ENCODE results near the gene FAF2.
A peak's percentile ranks its signal among the peaks of the same experiment; 100 is the strongest.

FAF2 gene

GRCh38 chr5:176415952-176416924, 31.9 kb upstream of the FAF2 start, which contains the start of gene CLTB:
Gene CLTB (minus strand): TSS chr5:176416539. CDS start chr5:176416363, 176 bp downstream.
- peaks cover 7% of the 10 kb centered on the region for H3K9me3 Mint-ChIP-seq
- H3K36me3 Mint-ChIP-seq (ENCODE audit: low read depth), result no peaks in the 10 kb centered on the region
- H3K27me3 Mint-ChIP-seq (ENCODE audit: low read depth), result peaks cover 12% of the 10 kb centered on the region
- H3K27ac Mint-ChIP-seq, result peak within 1 kb of the TSS in 2 of 3 experiments; percentile 25 to 63
- peak within 1 kb of the TSS; percentile 78 to 85 (median 85) for H3K4me3 Mint-ChIP-seq
- peaks cover 13% of the 10 kb centered on the region for H3K4me1 Mint-ChIP-seq
- peak; percentile 60 to 73 (median 65) for TF ChIP-seq CTCF (IDR thresholded peaks at IDR 0.05; ENCODE audit: unreplicated experiment in 3 of 3)

GRCh38 chr5:176416965-176417364, 31.2 kb upstream of the FAF2 start:
- H3K4me3 Mint-ChIP-seq, result peak overlapping the region; percentile 75 to 84 (median 83)

GRCh38 chr5:176418251-176418650, 29.9 kb upstream of the FAF2 start:
- H3K36me3 Mint-ChIP-seq (ENCODE audit: low read depth), result no peaks in the 10 kb centered on the region
- peaks cover 17% of the 10 kb centered on the region for H3K27me3 Mint-ChIP-seq (ENCODE audit: low read depth)
- H3K4me3 Mint-ChIP-seq, result peak overlapping the region in 1 of 3 experiments; percentile 83
- H3K27ac Mint-ChIP-seq, result no peak overlapping the region
- H3K9me3 Mint-ChIP-seq, result peaks cover 13% of the 10 kb centered on the region
- TF ChIP-seq CTCF (IDR thresholded peaks at IDR 0.05; ENCODE audit: unreplicated experiment in 3 of 3), result no peak
- peaks cover 13% of the 10 kb centered on the region for H3K4me1 Mint-ChIP-seq

More at GRCh38 chr5:176416965-176417364, 31.2 kb upstream of the FAF2 start:
- Mint-ChIP-seq H3K36me3 (ENCODE audit: low read depth) (no peaks in the 10 kb centered on the region), H3K27me3 (ENCODE audit: low read depth) (peaks cover 12% of the 10 kb centered on the region), H3K4me1 (peaks cover 13% of the 10 kb centered on the region), H3K9me3 (peaks cover 10% of the 10 kb centered on the region), H3K27ac (peak overlapping the region in 2 of 3 experiments; percentile 25 to 41)
- no peak for TF ChIP-seq CTCF (IDR thresholded peaks at IDR 0.05; ENCODE audit: unreplicated experiment in 3 of 3)

GRCh38 chr5:176420086-176420485, 28.1 kb upstream of the FAF2 start:
- no peak overlapping the region for H3K27ac Mint-ChIP-seq
- peaks cover 6% of the 10 kb centered on the region for H3K4me1 Mint-ChIP-seq
- no peak for TF ChIP-seq CTCF (IDR thresholded peaks at IDR 0.05; ENCODE audit: unreplicated experiment in 3 of 3)
- H3K27me3 Mint-ChIP-seq (ENCODE audit: low read depth), result peaks cover 17% of the 10 kb centered on the region
- H3K9me3 Mint-ChIP-seq, result peaks cover 13% of the 10 kb centered on the region
- H3K4me3 Mint-ChIP-seq, result no peak overlapping the region
- no peaks in the 10 kb centered on the region for H3K36me3 Mint-ChIP-seq (ENCODE audit: low read depth)

- Mint-ChIP-seq H3K27ac (no peak overlapping the region), H3K9me3 (peaks cover 16% of the 10 kb centered on the region), H3K4me1 (no peaks in the 10 kb centered on the region), H3K27me3 (ENCODE audit: low read depth) (peaks cover 17% of the 10 kb centered on the region), H3K4me3 (no peak overlapping the region), H3K36me3 (ENCODE audit: low read depth) (no peaks in the 10 kb centered on the region)
- no peak for TF ChIP-seq CTCF (IDR thresholded peaks at IDR 0.05; ENCODE audit: unreplicated experiment in 3 of 3)
Measured at GRCh38 chr5:176420972-176421544, 27.1 kb upstream of the FAF2 start.
